HG03159 (cell line): ENCODE data around the gene GPRIN3.
A peak's percentile ranks its signal among the peaks of the same experiment; 100 is the strongest.
"Not testable (repeated sequence)": the region's sequence is repeated elsewhere in the genome, so short reads cannot be mapped to it uniquely, and the experiment has no call there.

Experiments
- ATAC-seq: cut with Tn5 transposase; IDR thresholded peaks from one replicate; pipeline ENCODE4 v1.9.1; 2021; ENCODE audit warnings: mild to moderate bottlenecking, moderate library complexity; ENCODE audit not compliant: unreplicated experiment

Gene GPRIN3

DNA sequence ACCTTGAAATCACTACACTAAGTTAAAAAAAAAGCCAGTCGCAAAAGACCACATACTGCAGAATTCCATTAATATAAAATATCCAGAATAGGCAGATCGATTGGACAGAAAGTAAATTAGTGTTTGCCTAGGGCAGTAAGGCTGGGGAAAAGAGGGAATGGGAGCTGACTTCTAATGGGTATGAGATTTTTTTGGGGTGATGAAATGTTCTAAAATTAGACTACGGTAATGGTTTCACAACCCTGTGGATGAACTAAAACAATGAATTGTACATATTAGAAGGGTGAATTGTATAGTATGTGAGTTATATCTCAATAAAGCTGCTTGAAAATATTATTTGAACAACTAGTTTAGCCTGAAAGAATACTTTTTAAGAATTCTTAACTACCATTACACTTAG, 6.7 kb upstream of the GPRIN3 start:
- no peak for ATAC-seq

DNA sequence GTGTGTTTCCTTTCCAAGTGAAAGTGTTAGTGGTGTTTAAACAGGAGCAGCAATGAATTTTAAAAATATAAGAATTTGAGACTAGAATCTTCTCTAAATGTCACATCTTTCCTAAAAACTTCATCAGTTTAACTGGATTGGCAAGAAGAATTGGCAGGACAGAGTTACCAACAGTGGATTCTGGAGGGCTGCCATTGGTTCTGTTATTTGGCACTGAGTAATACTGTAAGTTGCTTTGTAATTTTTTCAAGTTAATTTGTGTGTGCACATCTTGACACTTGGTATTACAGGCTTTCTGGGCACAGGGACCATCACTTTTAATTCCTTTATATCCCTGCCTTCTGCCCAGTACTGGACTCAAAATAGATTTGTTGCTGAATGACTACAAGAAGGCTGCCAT, 4.5 kb upstream of the GPRIN3 start:
- no peak for ATAC-seq

DNA sequence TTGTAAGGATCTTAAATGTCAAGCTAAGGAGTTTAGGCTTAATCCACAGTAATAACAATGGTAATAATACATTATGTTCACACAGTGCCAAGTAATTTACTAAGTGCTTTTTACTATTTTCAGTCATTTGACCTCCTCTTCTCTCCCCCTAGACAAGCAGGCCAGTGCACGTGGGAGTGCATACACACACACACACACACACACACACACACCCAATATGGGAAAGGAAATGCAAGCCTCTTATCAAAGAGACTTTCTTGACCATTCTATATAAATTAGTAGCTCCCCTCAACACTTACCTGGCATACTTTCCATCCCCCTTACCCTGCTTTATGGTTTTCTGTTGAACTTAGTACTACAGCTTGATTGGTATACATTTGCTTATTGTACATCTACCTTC, 3.8 kb upstream of the GPRIN3 start:
- no peak for ATAC-seq

DNA sequence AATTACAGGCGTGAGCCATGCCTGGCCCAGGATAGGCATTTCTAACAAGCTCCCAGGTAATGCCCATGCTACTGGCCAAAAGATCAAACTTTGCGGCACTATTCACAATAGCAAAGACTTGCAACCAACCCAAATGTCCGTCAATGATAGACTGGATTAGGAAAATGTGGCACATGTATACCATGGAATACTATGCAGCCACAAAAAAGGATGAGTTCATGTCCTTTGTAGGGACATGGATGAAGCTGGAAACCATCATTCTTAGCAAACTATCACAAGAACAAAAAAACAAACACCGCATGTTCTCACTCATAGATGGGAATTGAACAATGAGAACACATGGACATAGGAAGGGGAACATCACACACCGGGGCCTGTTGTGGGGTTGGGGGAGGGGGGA, 1.6 kb upstream of the GPRIN3 start:
- ATAC-seq = not testable (repeated sequence)

DNA sequence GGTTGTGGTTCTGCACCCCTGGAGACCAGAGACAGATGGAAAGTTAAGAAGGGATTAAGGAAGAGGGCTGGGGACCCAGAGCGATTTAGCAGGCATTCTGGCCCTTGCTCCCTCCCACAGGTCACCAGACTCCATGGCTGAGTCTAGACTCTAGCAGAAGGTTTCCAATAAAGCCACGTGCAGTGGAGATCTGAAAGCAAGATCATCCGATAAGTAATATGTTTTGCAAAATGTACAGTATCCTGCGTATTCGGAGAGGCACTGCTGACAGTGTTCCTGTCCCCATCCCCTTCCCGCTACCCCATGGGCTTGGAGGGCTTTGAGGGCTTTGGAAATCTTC, 531 bp upstream of the GPRIN3 start:
- ATAC-seq = no peak

DNA sequence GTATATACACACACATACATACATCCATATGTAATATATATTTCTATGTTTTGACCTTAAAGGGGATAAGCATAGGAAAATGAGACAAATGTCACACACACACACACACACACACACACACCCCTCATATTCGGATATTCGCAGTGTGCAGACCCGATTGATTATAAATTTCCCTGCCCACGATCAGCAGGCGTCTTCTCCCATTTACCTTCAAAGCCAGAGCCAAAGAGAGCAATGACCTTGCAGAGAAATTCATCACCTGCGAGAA, 488 bp downstream of the GPRIN3 start:
- ATAC-seq = no peak

DNA sequence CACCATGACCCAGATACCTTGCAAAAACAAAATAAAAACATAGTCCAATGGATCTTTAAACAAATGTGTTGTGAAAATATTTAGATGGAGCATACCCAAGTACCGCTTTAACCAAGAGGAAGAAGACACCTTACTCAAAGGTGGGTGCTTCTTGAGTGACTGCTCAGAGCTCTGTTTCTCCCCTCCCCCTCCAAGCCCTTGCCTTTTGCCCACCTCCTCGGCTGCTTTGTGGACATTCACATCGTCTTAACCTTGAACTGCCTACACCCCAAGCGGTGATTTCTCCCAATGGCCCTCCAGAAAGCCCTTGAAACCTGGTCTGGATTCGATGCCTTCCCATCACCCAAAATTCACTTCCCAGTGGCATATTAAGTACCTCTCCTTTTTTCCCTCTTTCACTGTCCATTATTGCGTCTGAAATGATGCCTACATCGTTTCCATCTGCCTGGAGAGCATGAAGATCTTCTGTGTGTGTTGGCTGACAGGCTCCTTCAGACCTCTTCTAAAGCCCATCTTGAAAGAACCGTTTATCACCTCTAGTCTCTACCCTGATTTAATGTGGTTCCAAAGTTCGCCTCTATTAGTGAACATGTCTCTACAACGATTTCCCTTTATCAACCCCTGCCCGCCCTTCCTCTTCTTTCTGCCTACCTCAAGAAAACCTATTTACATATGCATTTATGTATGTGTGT, 968 bp downstream of the GPRIN3 start:
- no peak for ATAC-seq

DNA sequence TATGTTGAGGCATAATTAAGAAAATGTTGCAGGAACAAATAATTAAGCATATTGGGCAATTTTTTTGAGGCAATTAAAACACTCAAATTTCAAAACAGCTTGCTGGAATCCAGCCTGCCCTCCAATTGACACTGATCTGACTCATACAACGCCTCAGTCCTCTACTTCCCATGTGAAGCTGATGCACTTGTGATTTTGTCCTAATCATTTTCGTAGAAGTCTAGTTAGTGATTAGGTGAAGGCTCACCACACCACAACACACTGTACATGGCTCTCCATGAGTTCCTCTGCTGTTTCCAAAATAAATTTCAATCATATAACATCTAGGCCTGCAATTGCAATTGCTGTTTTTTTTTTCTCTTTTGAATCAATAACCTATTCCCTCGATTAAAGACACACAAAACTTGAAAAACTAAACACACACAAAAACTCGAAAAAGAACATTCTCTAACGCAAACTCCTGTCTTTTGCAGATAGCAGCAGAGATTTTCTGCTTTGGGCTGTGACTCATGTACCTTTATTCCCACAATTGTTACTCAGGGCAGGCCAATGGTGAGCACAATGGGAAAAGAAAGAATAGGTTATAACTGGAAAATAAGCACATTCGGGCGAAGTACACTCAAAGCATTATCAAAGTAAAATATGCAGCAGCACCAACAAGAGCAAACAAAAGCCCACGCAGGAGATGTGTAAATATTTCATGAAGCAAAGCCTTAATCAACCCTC, 1.7 kb downstream of the GPRIN3 start:
- ATAC-seq = no peak

DNA sequence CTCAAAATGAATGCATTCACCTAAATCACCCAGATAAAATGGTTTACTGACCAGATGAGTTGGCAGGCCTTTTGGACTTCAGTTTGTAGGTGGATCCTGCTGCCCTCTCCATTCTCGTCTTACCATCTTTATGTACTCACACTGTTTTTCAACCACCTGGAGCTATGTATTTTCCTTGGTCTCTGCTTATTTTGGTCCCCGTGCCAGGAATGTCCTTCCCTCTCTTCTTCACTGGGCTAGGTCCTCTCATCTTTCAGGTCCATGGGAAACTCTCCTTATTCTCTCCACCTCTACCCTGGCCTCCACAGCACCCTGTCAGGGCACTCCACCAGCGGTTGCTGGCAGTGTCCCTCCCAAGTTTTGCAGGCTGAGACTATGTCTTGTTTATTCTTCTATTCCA, 2.6 kb downstream of the GPRIN3 start:
- ATAC-seq = no peak

DNA sequence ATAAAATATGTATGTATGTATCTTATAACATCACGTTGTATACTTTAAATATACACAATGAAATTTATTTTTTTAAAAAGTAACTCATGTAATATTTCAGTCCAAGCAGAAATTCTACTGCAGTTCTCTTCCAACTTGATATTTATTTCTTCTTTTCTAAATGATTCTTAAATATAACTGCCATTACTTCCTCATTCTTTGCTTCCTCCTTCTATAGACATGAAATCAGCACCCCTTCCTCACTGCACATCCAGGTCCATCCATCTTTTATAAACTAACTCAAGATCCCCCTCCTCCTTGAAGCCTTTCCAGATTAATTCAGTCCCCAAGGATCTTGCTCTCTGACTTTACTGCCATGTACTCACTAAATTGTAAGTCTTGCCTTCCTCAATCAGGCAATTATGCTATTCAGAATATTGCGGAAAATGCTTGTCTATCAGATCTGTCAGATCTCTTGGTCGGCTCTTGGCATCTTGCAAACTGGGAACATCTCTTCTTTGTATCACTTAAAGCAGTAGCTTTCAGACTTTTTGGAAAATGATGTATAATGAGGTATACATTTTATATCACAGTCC, 3.7 kb downstream of the GPRIN3 start:
- ATAC-seq = no peak

DNA sequence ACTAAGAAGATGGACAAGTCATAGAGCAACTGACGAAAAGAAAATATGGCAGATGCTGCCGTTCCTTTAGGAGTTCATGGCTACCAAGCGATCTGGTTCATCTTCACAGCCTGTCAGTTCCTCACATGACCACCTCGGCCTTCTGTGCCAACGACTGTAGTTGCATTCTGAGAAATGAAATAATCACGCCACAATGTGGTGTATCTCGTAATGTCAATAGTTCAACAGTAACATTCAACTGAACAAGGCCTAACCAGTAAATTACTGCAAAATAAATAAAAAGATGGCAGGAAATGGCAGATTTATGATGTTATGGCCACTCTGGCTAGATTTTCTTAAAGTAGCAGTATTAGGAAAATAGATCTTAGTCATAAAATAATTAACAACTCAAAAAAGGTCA, 4.4 kb downstream of the GPRIN3 start:
- ATAC-seq = no peak

DNA sequence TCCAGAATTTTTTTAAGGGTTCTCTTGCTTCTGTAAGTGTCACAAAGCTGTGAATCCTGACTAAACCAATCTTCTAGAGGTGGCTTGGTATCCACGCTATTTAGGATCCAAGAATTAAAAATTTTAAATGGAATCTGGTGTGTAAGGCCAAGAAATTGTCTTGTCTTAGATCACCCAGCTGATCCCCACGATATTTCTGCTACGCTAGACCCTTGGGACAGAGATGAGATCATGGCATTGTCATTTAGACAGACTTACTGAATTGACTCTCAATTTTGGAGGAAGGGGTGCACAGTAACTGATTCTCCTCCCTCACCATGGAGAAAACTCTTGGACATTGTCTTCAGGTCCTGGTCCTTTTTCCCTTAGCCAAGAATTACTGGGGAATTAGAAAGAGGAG, 5.7 kb downstream of the GPRIN3 start:
- ATAC-seq = no peak

DNA sequence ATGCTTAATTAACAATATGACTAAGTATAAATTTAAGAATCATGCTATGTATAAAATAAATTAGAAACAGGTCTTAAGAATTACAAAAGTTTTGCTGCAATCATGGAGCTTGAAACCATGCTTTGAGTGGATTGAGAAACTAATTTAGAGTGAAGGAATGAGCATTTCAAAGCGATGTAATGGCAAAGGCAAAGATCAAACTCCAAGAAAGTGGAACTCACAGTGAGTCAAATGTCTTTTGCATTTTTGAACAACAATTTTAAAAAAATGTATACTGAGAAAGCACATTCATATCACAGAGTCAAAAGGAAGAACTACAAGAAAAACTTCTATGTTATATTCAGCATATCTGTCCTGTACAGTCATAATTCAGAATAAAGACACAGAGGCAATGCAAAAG, 6.6 kb downstream of the GPRIN3 start:
- ATAC-seq = no peak

DNA sequence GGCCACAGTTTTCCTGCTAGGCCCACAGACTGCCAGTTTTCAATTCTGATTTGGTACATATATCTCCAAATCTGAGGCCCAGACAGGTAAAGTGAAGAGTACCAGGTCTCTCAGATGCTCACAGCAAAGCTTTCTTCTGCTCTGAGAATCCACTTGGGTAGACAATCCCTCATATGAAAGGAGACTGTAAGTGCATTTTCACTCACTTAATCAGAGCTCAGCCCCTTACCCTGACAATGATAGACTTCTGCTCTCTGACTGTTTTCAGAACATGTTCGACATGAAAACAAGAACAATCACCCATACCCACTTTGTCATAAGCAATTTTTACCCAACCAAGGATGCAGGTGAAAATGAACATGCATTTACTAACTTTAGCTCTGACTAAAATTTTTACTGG, 7.1 kb downstream of the GPRIN3 start:
- ATAC-seq = no peak

DNA sequence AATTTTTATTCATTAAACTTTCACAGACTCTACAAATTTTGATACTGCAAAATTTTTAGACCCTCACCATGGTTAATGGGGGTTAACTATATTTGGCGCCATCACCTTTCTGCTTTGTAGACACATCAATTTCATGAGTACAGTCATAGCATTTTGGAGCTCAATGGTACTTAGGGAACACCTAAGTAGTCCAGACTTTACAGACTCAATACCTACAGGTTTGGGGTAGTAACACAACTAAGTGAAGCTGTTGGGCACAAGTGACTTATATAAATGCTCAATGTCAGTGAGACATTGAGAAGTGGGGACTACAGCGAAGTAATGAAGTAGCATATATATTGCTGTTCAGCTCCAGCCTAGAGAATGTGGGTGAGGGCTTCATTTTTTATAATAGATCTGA, 7.5 kb downstream of the GPRIN3 start:
- no peak for ATAC-seq

DNA sequence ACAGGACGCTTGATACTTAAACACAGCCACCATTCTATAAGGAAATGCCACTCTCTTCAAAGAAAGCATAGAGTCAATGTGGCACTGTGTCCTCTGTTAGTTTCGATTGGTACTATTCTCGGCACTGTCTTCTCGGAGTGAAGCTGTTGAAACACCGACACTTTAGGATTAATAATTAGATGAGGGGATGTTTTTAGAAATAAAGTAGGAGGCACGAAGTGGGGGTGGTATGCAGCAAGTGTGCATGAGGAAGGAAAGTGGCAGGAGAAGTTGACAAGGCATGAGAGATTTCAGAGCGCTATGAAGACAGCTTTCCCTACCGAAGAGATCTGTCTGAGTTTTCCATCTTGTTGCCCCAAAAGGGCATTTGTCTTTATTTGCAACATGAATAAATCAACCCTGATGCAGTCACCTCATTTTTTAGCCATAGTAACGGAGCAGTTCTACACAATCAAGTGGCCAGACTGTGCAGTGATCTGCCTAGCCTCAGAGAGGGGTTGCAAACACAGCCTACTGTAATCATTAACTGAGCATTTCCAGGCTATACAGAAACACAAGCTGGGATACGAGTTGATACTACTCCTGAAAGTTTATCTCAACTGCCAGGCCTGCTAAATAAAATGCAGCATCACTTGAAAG, 8.3 kb downstream of the GPRIN3 start:
- no peak for ATAC-seq

DNA sequence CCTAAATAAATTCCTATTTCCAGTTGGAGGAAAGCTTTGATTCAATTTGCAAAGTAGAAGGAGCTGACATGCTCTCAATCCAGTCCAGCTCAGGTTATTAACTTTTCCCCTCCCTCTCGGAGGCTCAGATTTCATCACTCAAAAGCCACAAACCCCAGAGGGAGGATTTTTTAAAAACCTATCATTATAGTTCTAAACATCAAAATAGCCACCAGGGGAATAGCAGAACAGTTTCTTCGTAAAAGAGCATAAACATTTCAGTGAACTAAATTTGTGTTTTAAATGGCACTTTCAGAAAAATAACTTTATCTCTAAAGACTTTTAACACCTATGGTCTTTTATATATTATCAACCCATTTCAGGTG, 8.8 kb downstream of the GPRIN3 start:
- ATAC-seq = no peak

DNA sequence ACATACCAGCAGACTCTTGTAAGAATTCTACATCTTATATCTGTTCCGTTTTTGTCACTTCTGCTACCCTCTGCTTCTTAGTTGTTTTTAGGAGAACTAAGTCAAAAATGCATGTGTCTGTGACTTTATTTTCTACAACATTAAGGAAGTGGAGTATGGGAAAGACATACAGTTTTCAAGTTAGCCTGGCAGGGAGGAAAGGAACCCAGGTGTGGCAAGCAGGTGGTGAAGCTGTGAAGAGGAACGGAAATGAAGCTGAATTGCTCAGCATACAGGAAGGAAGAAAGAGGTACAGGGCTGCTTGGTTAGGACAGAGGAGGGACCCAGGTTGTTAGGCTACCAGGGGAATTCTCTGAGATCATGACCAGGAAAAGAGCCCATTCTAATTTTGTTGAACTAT, 9.4 kb downstream of the GPRIN3 start:
- peak; percentile 41 for ATAC-seq

DNA sequence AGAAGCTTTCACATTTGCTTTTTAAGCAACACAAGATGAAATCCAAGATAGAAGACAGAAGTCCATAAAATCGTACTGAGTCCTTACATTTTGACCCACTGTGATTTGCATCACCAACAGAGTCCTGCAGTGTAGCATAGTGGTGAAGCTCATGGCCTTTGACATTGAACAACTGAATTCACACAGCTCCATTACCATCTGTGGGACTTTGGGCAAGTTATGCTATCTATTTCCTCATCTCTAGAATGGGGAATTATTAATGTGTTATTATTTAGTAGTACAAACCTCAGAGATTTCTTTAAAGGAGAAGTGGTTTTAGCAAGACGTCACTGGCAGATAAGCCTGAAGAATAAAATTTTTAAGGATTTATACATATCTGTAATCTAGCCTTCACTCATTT, 10.7 kb downstream of the GPRIN3 start:
- no peak for ATAC-seq

DNA sequence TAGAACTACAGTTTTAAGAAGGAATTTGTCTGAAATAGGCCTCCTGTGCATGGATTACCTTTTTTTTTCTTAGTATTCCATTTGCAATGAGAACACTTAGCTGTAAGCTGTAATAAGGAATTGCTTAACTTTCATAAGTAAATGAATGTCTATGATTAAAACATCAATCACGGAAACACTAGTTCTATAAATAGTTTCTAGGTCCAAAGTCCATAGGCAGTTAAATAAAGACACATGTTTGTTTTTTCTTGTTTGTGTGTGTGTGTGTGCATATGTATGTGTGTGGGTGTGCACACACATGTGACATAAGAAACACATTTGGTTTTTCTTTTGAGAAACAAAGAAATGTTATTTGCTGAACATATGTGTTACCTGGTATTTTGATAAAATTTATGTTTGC, 11.2 kb downstream of the GPRIN3 start:
- ATAC-seq = no peak

DNA sequence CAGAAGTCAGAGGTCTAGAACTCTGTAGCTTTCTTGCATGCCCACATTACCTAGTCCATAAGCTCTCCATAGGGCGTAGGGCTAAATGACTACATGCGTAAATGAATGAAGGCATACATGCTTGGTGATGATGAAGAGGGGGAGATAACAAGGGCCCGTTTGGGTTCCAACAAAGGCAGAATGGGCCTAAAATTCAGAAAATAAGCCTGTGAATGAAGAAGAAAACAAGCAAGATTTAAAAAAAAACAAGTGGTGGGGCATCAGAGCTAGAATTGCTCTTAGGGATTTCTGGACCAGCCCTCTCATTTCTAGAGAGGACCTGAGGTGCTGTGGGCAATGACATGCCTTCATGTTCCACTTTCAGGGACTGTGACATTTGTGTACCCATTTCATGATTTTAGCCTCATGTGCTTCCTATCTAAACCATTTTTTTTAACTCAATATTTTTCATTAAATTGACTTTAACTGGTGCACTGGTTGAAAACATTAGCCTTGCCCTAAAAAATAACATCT, 12.1 kb downstream of the GPRIN3 start:
- no peak for ATAC-seq

DNA sequence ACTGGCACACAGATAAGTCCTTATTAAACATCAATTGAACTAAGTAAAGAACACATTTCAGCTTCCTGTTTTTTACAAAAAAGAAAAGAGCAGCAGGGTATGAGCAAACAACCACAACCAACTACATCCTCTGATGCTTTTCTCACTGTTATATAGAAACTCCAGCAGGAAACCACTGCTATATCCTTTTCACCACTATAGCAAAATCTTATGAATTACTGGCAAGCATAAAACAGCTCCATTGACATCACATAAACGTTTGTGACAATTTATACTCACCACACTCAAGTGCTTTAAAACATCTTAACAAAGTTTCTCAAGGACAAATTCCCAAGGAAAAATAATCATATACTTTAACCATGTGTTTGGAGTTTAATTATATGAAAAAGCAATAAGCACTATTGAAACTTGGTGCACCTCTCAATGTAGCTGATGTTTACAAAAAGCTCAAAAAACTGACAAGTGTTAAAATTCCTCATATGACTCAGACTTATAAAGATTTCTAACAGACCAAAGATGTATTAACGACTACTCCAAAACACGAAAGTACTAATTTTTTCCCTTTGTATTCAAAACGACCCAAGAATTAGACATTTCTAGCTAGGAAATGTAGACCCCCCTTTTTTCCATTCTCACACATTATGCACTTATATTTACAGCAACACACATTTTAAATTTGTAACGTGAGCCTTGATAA, 12.9 kb downstream of the GPRIN3 start:
- ATAC-seq = peak; percentile 86
